ENCODE measurements around the gene CASKIN1. TPM values are rescaled to one million over a fixed set of nuclear protein-coding genes. Genes with fewer than 3 reads are reported as not detected.
"Not testable (repeated sequence)": the region's sequence is repeated elsewhere in the genome, so short reads cannot be mapped to it uniquely, and the experiment has no call there.

The CASKIN1 gene
- polyA plus RNA-seq, 10 donors, result 0.94 to 2.7 (median 1.5) TPM

DNA sequence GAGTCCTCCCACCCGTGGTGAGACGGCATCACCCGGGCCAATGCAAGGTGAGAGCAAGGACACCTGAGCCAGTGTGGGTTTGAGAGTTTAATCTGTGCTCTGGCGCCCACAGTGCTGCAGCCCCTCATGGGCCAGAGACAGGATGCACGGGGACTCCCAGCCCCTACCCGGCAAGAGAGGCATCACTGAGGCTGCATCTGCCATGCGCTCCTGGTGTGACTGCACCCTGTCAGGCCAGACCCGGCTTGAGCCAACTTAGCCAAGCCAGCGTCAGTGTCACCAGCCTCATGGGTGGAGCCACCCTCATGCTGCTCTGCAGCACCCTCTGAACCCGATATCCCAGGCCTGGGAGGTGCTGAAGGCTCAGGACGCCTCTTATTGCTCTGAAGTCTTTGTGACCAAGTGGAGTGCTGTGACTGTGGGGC lies 15.5 kb upstream of the CASKIN1 start:
- DNase-seq, result no peak

DNA sequence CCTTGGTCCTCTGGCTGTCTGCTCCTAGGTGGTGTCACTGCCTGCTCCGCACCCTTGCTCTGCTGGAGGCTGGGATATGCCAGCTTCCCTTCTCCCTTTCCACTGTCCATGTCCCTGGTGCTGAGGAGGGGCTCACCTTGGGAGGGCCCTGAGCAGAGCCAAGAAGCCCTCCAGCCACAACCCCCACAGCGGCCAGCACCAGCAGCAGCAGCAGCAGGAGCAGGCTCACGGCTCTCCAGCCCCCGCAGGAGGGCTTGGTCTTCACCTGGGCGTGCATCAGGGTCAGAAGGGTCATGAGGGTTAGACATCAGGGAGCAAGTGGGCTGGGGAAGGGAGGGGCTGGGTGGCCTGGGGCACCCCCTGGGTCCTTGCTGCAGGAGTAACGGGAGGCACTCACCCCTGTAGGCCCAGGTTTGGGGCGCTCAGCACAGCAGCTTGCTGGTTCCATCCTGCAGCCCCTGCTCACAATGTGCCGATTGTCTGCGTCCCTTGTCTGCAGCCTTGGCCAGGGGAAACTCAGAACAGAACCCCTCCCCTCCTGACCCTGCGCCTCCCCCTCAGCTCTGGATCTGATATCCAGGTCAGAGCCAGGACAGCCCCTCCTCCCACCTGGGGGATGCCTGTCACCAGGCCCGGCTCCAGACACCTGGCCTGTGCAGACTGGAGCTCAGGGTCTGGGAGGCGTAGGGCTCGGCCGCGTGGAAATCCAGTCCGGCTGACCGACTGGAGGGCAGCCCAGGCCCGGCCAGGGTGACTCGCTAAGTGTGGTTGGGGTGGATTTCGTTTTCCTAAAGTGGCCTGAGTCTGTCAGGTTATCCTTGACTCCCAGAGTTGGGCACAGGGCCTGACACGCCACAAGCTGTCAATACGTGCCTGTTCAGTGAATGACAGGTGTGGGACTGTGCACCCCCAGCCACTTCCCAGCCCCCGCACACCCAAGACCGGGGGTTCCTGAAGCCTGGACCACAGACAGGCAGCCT lies 14.3 kb upstream of the CASKIN1 start, which contains the start of gene BRICD5:
BRICD5 (minus strand) TSS at position 478 of the 980 bp plus-strand sequence; CDS start at position 448, 30 bp downstream.
- DNase-seq, result no peak

DNA sequence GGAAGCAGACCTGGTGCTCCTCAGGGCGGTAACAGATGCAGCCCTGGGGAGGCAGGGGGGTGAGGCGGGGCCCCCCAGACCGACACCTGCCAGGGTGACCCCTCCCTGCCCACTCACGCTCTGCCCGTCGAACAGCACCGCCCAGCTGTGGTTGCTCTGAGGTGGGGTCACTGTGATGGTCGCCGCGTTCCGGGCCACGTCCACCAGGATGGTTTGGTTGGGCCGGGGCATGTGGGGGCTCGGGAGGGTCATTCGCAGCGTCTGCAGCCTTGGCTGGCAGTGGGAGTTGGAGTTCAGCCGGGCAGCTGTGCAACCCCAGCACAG lies 13.6 kb upstream of the CASKIN1 start:
- DNase-seq, result no peak

DNA sequence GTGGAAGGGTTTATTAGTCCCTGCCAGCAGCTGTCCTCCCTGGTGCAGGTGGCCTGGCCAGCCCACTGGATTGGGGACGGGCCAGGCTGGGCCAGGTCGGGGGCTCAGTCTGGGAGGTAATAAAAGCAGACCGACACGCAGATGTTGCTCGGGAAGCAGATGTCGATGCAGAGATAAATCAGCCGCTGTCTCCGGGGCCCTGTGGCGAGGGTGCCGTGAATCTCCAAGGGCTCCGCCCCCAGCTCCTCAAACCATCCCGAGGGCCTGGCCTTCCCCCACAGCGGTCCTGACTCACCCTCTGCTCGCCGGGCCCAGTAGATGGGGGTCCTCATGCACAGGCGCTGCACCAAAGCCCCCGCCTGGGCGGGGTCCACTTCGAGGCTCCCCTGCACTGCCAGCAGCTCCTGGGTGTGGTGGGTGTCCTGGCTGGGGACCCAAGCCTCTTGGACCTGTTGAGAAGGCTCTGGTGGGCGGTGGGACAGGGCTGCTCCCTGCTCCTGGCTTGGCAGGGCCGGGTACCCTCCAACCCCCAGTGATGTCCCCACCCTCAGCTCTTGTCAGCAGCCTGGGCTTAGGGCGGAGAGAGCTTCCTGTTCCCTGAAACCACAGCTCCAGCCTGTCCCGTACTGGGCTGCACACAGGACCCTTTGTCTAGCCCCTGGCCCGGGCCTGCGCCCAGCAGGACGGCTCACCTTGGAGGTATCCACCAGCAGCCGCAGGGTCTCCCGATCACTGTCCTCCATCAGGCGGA lies 13.0 kb upstream of the CASKIN1 start:
- no peak for DNase-seq

DNA sequence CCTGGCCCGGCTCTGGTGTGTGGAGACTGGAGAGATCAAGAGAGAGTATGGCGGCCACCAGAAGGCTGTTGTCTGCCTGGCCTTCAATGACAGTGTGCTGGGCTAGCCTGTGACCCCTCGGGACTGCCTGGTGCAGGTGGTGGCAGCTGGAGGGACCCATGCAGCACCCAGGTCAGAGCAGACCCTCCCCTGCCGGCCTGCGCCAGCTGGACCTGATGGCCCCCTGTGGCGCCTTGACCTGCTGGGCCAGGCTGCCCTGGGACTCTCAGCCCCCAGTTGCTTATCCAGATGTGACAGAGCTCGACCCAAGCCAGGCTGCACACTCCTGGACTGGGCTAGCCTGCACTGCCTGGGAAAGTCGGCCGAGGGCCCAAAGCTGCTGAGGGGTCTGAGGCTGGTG lies 12.4 kb upstream of the CASKIN1 start:
- DNase-seq, result no peak

DNA sequence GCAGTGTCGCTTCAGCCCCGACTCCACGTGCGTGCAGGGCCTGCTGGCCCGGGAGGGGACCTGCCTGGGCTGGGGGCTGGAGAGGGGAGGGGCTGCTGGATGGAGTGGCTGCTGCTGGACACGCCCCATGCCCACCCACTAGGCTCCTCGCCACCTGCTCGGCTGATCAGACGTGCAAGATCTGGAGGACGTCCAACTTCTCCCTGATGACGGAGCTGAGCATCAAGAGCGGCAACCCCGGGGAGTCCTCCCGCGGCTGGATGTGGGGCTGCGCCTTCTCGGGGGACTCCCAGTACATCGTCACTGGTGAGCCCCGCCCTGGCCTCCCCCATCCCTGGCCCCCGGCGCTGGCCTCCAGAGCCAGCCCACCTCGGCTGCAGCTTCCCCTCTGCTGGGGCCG lies 11.9 kb upstream of the CASKIN1 start:
- DNase-seq, result no peak

DNA sequence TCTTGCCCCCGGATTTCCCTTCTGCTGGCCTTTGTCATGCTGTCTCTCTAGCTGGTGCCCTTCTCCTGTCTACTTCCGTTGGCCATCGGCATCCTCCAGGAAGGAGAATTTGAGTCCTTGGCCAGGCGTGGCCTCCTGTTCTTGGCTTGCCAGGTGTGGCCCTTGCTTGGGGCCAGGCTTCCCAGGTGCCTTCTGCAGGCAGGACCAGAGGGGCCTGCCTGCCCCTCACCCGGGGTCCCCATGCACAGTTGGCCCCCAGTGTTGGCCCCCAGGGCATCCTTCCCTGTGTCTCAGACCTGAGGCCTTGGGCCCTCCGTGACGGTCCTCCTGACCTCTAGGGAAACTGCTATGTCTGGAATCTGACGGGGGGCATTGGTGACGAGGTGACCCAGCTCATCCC lies 11.5 kb upstream of the CASKIN1 start:
- no peak for DNase-seq

DNA sequence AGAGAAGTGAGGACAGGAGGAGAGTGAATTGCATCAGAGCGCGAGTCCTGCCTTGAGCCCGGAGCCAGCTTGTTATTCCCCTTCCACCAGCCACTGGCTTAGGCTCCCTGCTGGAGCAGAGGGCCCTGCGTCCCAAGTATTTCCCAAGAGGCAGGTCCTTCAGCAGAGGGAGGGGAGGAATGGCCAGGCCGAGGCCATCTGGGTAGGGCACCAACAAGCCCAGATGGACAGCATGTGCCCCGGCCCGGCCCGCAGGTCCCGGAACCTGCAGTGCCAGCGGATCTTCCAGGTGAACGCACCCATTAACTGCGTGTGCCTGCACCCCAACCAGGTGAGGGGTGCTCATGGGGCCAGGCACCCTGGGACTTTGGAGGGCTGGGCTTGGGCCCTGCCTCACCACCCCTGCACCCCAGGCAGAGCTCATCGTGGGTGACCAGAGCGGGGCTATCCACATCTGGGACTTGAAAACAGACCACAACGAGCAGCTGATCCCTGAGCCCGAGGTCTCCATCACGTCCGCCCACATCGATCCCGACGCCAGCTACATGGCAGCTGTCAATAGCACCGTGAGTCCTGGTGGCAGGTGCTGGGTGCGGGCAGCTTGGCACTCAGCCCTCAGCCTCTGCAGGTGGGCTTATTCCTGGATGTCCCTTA lies 10.5 kb upstream of the CASKIN1 start:
- no peak for DNase-seq

DNA sequence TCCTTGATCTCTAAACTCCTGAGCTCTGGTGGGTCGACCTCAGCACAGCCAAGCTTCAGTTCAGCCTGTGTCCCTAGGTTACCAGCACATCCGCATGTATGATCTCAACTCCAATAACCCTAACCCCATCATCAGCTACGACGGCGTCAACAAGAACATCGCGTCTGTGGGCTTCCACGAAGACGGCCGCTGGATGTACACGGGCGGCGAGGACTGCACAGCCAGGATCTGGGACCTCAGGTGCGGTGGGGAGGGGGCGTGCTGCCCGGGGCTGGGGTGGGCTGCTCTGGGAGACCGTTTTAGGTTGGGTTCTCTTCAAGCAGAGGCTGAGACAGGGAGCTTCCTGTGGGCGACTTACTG lies 10.0 kb upstream of the CASKIN1 start:
- DNase-seq, result no peak

DNA sequence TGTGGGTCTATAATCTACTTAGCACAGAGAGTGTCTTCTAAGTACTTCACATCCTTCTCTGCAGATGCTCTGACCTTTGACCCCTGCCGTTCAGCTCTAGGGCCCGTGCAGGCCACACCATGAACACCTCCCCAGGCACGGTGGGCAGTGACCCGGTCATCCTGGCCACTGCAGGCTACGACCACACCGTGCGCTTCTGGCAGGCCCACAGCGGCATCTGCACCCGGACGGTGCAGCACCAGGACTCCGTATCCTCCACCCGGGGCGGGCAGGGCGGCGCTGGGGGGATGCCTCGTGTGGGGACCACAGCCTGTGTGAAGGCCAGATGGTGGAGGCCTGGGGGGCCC lies 9.5 kb upstream of the CASKIN1 start:
- no peak for DNase-seq

DNA sequence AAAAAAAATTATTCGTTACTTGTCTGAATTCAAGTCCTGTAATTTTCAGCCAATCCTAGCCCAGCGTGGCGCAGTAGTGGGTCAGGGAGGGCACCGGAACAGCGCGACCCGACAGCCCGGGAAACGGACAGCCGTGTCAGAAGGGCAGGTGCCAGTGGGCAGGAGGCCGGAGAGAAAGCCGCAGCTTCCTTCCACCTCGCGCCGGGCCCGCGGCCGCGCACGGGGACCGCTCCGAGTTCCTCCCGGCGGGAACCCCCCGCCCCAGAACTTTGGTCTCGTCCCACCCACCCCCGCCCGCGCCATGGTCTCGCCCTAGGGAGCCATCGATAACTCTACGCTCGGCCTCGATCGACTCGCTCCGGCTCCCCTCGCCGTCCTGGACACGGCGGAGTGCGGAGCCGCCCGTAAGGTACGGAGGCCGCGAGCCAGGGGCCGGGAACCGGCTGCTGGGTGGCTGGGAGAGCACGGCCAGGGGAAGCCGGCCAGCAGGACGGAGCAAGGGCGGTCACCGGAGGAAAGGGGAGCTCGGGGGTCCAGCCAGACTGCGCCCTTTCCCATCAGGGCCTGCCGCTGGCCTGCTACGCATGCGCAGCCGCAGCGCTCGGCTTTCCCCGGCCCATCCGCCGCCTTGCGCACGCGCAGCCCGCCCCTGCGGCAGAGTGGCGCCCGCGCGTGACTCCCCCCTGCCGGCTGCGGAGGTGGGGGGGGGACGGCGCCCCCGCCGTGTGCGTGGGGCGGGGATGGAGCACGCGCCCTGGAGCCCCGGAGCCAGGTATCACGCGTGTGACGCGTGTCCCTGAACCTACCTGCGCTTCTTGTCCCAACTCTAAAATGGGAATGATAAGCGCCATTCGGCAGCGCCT lies 8.9 kb upstream of the CASKIN1 start, which contains the start of gene MLST8:
MLST8 (plus strand) TSS at position 351 of the 863 bp plus-strand sequence. CDS start 632 bp downstream, outside the sequence.
- peak; percentile 85 to 98 (median 93) for DNase-seq

DNA sequence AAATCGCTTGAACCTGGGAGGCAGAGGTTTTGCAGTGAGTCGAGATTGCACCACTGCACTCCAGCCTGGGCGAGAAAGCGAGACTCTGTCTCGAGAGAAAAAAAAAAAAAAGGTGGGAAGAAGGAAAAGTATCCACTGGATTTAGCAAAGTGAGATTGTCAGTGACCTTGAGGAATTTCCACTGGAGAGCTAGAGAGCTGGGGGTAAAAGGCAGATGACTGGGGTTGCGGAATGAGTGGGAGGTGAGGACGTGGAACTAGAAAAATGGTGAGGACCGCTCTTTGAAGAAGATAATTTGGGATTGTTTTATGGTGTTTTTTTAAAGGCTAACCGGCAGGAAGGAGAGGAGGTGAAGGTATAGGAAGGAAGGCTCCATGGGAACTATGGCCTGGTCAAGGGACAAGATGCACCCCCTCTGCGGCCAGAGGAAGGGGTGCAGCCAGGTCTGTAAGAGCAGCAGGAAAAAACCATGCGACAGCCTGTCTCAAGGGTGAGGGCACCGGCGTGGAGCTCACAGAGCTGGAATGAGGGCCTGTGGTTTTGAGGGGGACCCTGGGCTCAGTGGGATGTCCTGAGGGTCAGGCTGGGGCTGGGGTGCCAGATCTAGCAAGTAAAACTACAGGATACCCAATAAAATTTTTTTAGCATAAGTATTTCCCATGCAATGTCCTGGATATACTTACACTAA lies 8.2 kb upstream of the CASKIN1 start:
- no peak for DNase-seq

DNA sequence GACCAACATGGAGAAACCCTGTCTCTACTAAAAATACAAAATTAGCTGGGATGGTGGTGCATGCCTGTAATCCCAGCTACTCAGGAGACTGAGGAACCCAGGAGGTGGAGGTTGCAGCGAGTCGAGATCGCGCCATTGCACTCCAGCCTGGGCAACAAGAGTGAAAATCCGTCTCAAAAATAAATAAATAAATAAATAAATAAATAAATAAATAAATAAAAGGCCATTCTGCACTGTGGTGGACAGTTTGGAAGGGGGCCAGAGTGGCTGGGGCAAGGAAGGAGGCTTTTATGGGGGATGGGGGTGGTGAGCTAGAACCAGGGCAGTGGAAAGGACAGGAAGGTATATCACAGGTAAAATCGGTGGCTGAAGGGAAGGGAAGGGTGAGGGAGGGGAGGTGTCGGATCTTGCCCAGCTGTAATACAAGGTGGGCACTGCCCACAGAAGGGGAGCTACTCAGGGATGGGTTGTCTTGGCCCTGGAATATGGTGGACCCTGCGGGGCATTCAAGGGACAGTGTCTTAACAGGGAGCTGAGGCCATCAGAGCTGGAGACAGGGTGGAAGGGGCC lies 6.8 kb upstream of the CASKIN1 start:
- DNase-seq, result not testable (repeated sequence)

DNA sequence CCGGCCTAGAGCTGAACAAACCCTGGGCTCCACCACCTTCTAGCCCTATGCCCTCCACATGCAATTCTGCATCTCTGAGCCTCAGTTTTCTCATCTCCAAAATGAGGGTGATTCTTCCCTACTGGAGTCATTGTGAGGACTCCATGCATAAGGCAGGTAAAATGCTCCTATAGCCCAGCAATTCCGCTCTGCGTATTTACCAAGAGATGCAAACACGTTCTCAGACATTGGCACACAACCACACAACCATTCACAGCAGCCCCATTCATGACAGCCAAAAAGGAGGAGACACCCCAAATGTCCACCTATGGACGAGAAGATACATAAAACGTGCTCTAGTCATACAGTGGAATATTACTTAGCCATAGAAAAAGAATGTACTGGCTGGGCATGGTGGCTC lies 3.9 kb upstream of the CASKIN1 start:
- no peak for DNase-seq

DNA sequence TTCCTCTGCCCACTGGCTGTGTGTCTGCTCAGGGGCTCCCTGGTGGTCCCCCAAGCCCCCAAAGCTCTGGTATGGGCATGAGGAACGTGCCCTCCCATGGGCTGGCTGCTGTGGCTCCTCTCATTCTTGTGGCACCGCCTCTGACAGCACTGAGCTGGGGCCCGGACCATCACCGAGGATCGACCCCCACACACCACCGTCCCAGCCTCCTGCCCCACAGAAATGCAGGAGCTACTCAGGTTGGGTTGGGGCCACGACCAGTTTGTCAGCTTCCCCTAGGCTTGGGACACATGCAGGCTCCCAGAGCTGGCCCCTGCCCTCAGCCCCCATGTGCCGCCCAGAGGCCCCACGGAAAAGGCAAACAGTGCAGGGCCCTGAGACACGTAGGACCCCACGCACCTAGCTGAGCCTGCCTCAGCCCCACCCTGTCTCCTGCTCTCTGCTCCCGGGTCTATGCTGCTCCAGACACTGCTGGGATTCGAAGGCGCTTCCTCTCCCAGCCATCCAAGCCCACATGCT lies 3.3 kb upstream of the CASKIN1 start:
- no peak for DNase-seq

DNA sequence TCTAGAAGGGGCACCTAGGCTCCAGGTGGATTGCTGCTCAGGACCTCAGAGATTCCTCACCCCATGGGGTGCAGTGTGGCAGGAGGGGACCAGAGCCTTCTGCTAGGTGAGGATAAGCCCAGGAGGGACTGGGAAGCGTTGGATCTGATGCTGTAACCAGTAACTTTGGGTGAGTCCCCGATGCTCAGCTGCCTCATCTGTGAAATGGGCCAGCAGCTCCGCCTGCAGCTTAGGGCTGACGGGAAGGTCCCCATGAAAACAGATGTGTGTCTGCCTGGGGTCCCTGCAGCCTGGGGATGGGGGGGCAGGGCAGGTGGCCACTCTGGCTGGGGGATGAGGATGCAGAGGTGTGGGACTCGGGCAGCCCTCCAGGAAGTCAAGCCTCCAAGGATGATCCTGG lies 2.7 kb upstream of the CASKIN1 start:
- DNase-seq, result no peak

DNA sequence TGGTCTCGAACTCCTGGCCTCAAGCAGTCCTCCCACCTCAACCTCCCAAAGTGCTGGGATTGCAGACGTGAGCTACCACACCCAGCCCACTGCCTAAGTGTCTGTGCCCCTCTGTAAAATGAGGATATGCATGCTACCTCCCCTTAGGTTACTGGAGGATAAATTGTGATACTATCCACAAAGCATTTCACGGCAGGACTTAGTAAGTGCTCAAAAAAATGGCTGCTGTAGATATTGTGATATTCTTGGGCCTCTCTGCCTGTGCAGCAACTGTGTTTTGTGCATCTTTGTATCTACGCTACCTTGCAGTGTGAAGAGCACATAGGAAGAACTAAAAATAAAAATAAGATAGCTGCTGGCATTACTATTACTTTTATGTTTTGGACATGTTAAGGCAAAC lies 1.9 kb upstream of the CASKIN1 start:
- DNase-seq, result no peak

DNA sequence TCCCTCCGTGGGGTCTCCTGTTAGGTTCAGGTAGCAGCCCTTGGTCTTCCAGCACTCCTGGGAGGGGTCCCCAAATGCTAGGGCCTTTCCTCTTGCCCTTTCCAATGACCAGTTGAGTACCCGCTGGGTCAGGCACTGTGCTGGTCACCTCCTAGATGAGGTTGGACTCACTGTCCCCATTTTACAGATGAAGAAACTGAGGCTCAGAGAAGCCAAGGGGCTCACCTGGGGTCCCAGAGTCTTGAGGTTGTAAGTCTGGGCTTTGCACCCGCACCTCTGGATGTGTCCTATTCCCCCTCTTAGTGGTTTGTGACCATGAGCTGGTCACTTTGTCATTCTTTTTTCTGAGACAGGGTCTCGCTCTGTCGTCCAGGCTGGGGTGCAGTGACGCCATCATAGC lies 1.4 kb upstream of the CASKIN1 start:
- DNase-seq, result no peak

DNA sequence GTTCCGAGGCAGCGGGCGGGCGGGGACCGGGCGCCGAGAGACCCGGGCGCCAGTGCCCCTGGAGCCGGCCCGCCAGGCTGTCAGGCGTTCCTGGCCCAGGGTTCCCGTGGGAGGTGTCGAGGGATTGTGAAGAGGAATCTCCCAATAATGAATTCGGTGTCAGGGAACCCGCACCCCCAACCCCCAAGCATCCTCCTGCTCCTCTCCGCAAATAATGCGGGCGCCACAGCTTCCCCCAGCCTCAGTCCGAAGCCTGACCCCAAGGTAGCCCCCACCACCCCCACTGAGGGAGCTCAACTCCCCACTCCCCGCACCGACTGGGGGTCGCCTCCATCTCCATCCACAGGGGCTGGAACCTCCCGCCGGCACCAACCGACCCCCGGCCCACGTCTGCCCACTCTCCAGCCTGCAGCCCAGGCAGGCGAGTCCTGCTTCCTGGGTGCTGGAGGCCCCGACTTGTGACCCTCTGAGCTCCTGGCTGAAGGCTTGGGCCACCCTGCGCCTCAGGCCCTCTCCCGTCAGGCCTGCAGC lies 641 bp upstream of the CASKIN1 start:
- DNase-seq, result no peak
